GM10248 (cell line): Measurements from ENCODE around the gene SKP2.
A peak's percentile ranks its signal among the peaks of the same experiment; 100 is the strongest.

Experiments
- CTCF ChIA-PET: fragments of 300-600 bp; sonication (Branson Sonifier 250); formaldehyde crosslinking; extraction: SDS; loops from one replicate; lab custom pipeline; 2021; ENCODE audit warnings: antibody characterized with exemption; lab: Yijun Ruan, JAX
- POLR2A ChIA-PET: fragments of 350-650 bp; sonication (Branson Sonifier 250); formaldehyde crosslinking; extraction: SDS; loops from one replicate; lab custom pipeline; 2020; ENCODE audit warnings: antibody characterized with exemption; lab: Yijun Ruan, JAX
- DNase-seq: peaks from one replicate; pipeline ENCODE4 v3.0.0; 2012; ENCODE audit errors: extremely low spot score
- CTCF ChIP-seq: IDR thresholded peaks from 2 replicates; pipeline ENCODE4 v1.5.1; 2012; ENCODE audit warnings: mild to moderate bottlenecking, low read depth; ENCODE audit errors: extremely low read depth, missing control alignments, control extremely low read depth

Gene SKP2

GRCh38 chr5:36206913-36207312 is 55.0 kb downstream of the SKP2 start:
- no peak for TF ChIP-seq CTCF
- DNase-seq, result no peak
- POLR2A ChIA-PET, result no interaction called here
- CTCF ChIA-PET, result interaction anchor here (0.9 to 1.7 kb wide), 5 partner anchors 10 to 35 kb away, joined by 3 to 11 read pairs (median 4); partner anchors contain the start of gene NADK2

GRCh38 chr5:36208786-36209185 is 56.9 kb downstream of the SKP2 start:
- ChIA-PET CTCF (no interaction called here), POLR2A (no interaction called here)
- DNase-seq, result no peak
- no peak for TF ChIP-seq CTCF

GRCh38 chr5:36209664-36210063 is 57.8 kb downstream of the SKP2 start:
- TF ChIP-seq CTCF, result no peak
- ChIA-PET CTCF (interaction anchor here (1.9 kb wide), 1 partner anchor 32 kb away, joined by 5 read pairs; the partner anchor contains the start of gene NADK2), POLR2A (no interaction called here)
- no peak for DNase-seq

GRCh38 chr5:36214436-36214835 is 62.5 kb downstream of the SKP2 start:
- DNase-seq, result no peak
- POLR2A ChIA-PET, result no interaction called here
- peak; percentile 19 for TF ChIP-seq CTCF
- CTCF ChIA-PET, result interaction anchor here (1.1 to 1.7 kb wide), 2 partner anchors 14 to 27 kb away, joined by 4 read pairs; partner anchors contain the start of gene NADK2

- DNase-seq, result no peak
- no peak for TF ChIP-seq CTCF
- ChIA-PET CTCF (interaction anchor here (1.3 to 5.4 kb wide), 4 partner anchors 8 to 524 kb away, joined by 3 to 39 read pairs (median 8); partner anchors contain the start of gene NADK2), POLR2A (no interaction called here)
Observed at GRCh38 chr5:36215910-36216309, 64.0 kb downstream of the SKP2 start.

- TF ChIP-seq CTCF, result no peak
- ChIA-PET CTCF (interaction anchor here (1.1 to 5.4 kb wide), 7 partner anchors 10 to 479 kb away, joined by 3 to 39 read pairs (median 4); partner anchors contain the start of gene NADK2), POLR2A (no interaction called here)
- no peak for DNase-seq
Observed at GRCh38 chr5:36217567-36217966, 65.7 kb downstream of the SKP2 start.
